Breast epithelium (tissue), 4 donors: ENCODE measurements around the gene COL4A2. TPM values are rescaled to one million over a fixed set of nuclear protein-coding genes. Genes with fewer than 3 reads are reported as not detected.

Source experiments
- DNase-seq, 2 donors: peaks; one replicate each; pipeline ENCODE4 v3.0.0-alpha.2; 2019; ENCODE audit warnings: low spot score in 2 of 2
- H3K27ac ChIP-seq, 2 donors: fragments of 200-600 bp; sonication (generic) in 1 of 2; one replicate each; pipeline ENCODE4 v1.5.1; 2016 to 2019; ENCODE audit warnings: mild to moderate bottlenecking in 1 of 2
- H3K27me3 ChIP-seq, 2 donors: fragments of 200-600 bp; sonication (generic) in 1 of 2; one replicate each; pipeline versions ENCODE4 v1.5.1 to v1.6.0; 2017 to 2019; ENCODE audit warnings: control low read depth in 1 of 2, mild to moderate bottlenecking in 1 of 2
- H3K36me3 ChIP-seq: fragments of 200-600 bp; one replicate; pipeline ENCODE4 v1.5.1; 2019
- H3K4me1 ChIP-seq, 2 donors: fragments of 200-600 bp; sonication (generic); one replicate each; pipeline ENCODE4 v1.5.1; 2016 to 2019; ENCODE audit warnings: control low read depth in 1 of 2
- H3K4me3 ChIP-seq, 3 donors: fragments of 200-600 bp; sonication (generic); 1 replicate in 2 of 3; 2 replicates in 1 of 3; pipeline ENCODE4 v1.5.1; 2016 to 2019; ENCODE audit warnings: mild to moderate bottlenecking in 3 of 3, moderate library complexity in 2 of 3
- H3K9me3 ChIP-seq, 2 donors: fragments of 200-600 bp; sonication (generic) in 1 of 2; one replicate each; pipeline ENCODE4 v1.5.1; 2016 to 2019; ENCODE audit warnings: control low read depth in 1 of 2
- POLR2A ChIP-seq: fragments of 450-650 bp; IDR thresholded peaks from one replicate; pipeline ENCODE4 v1.6.1; 2016; ENCODE audit warnings: antibody characterized with exemption, mild to moderate bottlenecking, moderate library complexity
- POLR2AphosphoS5 ChIP-seq, 3 donors: sonication (generic); formaldehyde crosslinking; IDR thresholded peaks; one replicate each; pipeline ENCODE4 v1.6.1; 2017; ENCODE audit warnings: antibody characterized with exemption in 3 of 3
- intact Hi-C: fragments of 100-400 bp; cut with DNase I; formaldehyde crosslinking; loops from one replicate; pipeline ENCODE4 v1.15.1; 2023; ENCODE audit warnings: low total_unique reads
- total RNA-seq, 3 donors: library from RNA; depleted of rRNA; stranded (reverse); fragments of >200 nt; gene quantifications; one replicate each; pipeline ENCODE4 v1.1.0, GENCODE V29; 2016
- TF ChIP-seq, protein P1 (sequence below), 3 donors: fragments of 450-650 bp; IDR thresholded peaks; one replicate each; pipeline ENCODE4 v1.5.1; 2016 to 2017; ENCODE audit warnings: antibody characterized with exemption in 3 of 3, mild to moderate bottlenecking in 3 of 3, moderate library complexity in 3 of 3

The COL4A2 gene
- total RNA-seq, 3 donors from 2014 or later, result 107 to 841 (median 307) TPM

DNA sequence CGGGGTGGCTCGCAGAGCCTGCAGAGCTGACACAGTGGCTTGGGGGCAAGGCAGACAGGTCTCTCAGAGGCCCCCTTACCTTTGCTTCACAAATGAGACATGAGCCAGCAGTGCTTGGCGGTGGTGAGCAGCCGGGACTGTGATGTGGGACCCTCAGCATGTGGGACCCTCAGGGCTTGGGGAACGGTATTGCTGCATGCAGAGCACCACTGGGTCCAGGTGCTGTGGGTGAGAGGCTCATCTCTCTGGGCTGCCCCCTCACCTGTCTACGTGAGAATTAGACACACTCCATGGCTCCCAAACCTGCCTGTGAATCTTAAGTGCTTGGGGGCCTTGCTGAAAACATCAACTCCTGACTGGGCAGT lies 106.6 kb downstream of the COL4A2 start:
- DNase-seq, result peak in 1 of 2 donors; percentile 16
- Histone ChIP-seq H3K4me1 (peaks cover 0 to 7% of the 10 kb centered on the region in 2 donors), H3K27me3 (no peaks in the 10 kb centered on the region), H3K36me3 (no peaks in the 10 kb centered on the region), H3K27ac (peak overlapping the region; percentile 86 to 89), H3K4me3 (no peak overlapping the region), H3K9me3 (no peaks in the 10 kb centered on the region)
- intact Hi-C loops, result loop anchor here (10.0 kb wide), 1 partner anchor 189 kb away; no protein-coding TSS in a partner anchor
- TF ChIP-seq, protein P1, sequence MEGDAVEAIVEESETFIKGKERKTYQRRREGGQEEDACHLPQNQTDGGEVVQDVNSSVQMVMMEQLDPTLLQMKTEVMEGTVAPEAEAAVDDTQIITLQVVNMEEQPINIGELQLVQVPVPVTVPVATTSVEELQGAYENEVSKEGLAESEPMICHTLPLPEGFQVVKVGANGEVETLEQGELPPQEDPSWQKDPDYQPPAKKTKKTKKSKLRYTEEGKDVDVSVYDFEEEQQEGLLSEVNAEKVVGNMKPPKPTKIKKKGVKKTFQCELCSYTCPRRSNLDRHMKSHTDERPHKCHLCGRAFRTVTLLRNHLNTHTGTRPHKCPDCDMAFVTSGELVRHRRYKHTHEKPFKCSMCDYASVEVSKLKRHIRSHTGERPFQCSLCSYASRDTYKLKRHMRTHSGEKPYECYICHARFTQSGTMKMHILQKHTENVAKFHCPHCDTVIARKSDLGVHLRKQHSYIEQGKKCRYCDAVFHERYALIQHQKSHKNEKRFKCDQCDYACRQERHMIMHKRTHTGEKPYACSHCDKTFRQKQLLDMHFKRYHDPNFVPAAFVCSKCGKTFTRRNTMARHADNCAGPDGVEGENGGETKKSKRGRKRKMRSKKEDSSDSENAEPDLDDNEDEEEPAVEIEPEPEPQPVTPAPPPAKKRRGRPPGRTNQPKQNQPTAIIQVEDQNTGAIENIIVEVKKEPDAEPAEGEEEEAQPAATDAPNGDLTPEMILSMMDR (IDR thresholded peaks at IDR 0.05), result no peak
- TF ChIP-seq POLR2AphosphoS5 (IDR thresholded peaks at IDR 0.05) (no peak), POLR2A (no peak)

DNA sequence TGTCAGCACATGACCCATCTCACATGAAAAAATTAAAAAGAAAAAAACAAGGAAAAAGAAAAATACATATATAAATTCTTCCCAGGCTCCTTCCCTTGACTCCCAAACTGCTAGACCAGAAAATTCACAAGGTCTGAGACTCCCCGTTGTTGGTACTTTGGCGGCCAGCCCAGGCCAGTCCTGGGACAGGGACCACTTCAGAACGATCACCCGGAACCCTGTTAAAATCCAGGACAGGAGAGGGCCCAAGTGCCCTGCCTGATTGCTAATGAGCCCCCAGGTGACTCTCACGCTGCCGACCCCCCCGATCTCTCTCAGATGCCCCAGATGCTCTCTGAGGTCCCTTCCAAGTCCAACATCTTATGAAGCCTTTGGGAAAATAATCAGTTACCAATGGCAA lies 107.2 kb downstream of the COL4A2 start:
- no peaks in the 10 kb centered on the region for H3K9me3 ChIP-seq
- H3K27me3 ChIP-seq, result no peaks in the 10 kb centered on the region
- peak in 1 of 2 donors; percentile 15 for DNase-seq
- H3K36me3 ChIP-seq, result no peaks in the 10 kb centered on the region
- H3K27ac ChIP-seq, result no peak overlapping the region
- TF ChIP-seq, protein P1 (IDR thresholded peaks at IDR 0.05), result no peak
- TF ChIP-seq POLR2A, result no peak
- no peak for TF ChIP-seq POLR2AphosphoS5 (IDR thresholded peaks at IDR 0.05)
- intact Hi-C loops, result loop anchor here (10.0 kb wide), 1 partner anchor 189 kb away; no protein-coding TSS in a partner anchor
- peaks cover 0 to 7% of the 10 kb centered on the region in 2 donors for H3K4me1 ChIP-seq
- H3K4me3 ChIP-seq, result no peak overlapping the region

DNA sequence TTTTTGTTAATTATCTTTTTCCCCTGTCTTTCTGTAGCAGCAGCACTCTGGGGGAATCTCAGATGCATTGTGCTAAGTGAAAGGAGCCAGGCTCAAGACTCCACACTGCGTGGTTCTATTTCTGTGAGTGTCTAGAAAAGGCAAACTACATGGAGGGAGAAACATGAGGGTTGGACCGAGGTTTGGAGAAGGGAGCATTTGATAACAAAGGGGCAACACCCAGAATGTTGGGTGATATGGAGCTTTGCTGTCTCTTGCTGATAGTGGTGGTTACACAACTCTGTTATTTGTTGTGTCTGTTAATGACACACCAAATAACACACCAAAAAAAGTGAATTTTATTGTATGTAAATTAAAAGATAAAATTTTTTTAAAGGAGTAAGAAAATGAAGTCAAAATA lies 107.8 kb downstream of the COL4A2 start:
- no peak overlapping the region for H3K27ac ChIP-seq
- intact Hi-C loops, result loop anchor here (10.0 kb wide), 1 partner anchor 190 kb away; no protein-coding TSS in a partner anchor
- TF ChIP-seq, protein P1 (IDR thresholded peaks at IDR 0.05), result no peak
- TF ChIP-seq POLR2AphosphoS5 (IDR thresholded peaks at IDR 0.05) (no peak), POLR2A (no peak)
- no peaks in the 10 kb centered on the region for H3K36me3 ChIP-seq
- peaks cover 0 to 7% of the 10 kb centered on the region in 2 donors for H3K4me1 ChIP-seq
- H3K4me3 ChIP-seq, result no peak overlapping the region
- DNase-seq, result no peak
- no peaks in the 10 kb centered on the region for H3K27me3 ChIP-seq
- H3K9me3 ChIP-seq, result no peaks in the 10 kb centered on the region

DNA sequence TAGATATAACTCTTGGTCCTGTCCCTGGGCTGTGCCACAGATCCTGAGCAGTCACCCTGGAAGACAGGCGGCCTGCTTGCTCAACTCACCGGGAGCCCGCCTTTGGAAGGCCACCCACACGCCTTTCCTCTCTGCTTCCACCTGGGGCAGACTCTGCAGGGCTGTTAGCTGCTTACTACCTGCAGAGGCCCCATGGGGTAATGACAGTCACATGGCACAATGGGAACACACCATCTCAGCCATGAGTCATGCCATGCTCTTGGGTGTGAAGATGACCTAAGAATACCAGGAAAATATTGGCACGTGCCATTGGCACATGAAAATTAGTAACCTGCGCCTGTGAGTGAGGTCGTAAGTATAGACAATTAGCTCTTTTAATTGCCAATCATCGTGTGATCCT lies 108.6 kb downstream of the COL4A2 start:
- peaks cover 0 to 7% of the 10 kb centered on the region in 2 donors for H3K4me1 ChIP-seq
- no peaks in the 10 kb centered on the region for H3K27me3 ChIP-seq
- no peaks in the 10 kb centered on the region for H3K9me3 ChIP-seq
- H3K27ac ChIP-seq, result peak overlapping the region; percentile 2 to 75
- H3K4me3 ChIP-seq, result no peak overlapping the region
- no peaks in the 10 kb centered on the region for H3K36me3 ChIP-seq
- TF ChIP-seq POLR2AphosphoS5 (IDR thresholded peaks at IDR 0.05), result no peak
- TF ChIP-seq, protein P1 (IDR thresholded peaks at IDR 0.05), result no peak
- no peak for TF ChIP-seq POLR2A
- DNase-seq, result peak in 1 of 2 donors; percentile 16
- intact Hi-C loops, result loop anchor here (10.0 kb wide), 1 partner anchor 191 kb away; no protein-coding TSS in a partner anchor

DNA sequence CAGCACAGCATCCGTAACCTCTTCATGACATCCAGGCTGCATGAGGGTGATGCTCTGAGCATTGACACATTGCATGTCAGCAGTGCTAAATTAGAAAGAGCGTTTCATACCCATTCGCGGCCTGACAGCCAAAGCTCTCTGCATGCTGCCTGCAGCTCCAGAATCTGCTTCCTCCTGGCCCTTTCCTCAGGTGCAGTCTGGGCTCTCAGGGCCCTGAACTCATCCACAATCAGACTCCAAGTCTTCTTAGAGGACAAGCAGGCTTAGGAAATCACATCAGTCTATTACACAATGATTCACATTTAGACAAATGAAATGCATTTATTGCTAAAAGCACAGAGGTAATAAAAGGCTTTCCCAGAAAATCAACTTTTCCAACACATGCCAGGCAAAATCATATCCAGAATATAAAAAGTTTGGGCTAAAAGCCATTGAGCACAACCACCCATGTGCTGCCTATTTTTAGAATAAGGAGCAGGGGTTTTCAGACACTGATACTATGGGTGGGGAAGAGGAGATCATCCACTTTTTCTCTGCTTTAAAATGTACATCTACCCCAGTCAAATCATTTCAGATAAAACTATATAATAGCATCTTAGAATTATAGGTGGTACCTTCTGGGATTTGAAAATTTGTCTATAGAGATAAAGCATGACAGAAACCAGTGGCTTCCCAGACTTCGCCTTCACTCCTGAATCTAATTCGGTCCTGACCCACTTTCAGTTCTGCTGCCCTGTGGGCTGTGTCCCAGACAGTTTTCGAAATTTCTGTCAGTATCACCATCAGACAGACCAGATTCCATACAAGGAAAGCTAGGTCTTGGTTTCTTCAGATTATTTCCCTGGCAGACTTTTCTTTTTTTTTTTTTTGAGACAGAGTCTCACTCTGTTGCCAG lies 109.3 kb downstream of the COL4A2 start:
- no peaks in the 10 kb centered on the region for H3K27me3 ChIP-seq
- peak in 1 of 2 donors; percentile 15 for DNase-seq
- intact Hi-C loops, result loop anchor here (10.0 kb wide), 1 partner anchor 192 kb away; no protein-coding TSS in a partner anchor
- H3K36me3 ChIP-seq, result no peaks in the 10 kb centered on the region
- no peaks in the 10 kb centered on the region for H3K9me3 ChIP-seq
- peak overlapping the region; percentile 2 to 75 for H3K27ac ChIP-seq
- peak overlapping the region in 1 of 3 donors; percentile 22 for H3K4me3 ChIP-seq
- peaks cover 0 to 7% of the 10 kb centered on the region in 2 donors for H3K4me1 ChIP-seq
- TF ChIP-seq, protein P1 (IDR thresholded peaks at IDR 0.05), result no peak
- peak in 1 of 3 donors; percentile 47 for TF ChIP-seq POLR2AphosphoS5 (IDR thresholded peaks at IDR 0.05)
